Activated CD4-positive, alpha-beta memory T cell treated with anti-CD3 and anti-CD28 coated beads, Interleukin-2, amount 10 ng/mL, durations not matched to agents 7 days and 5 days (primary cell): ENCODE measurements around the gene DUSP8. TPM values are rescaled to one million over a fixed set of nuclear protein-coding genes. Genes with fewer than 3 reads are reported as not detected.

Experiments
- CTCF ChIA-PET: fragments of 350-600 bp; sonication (Branson Sonifier 250); formaldehyde crosslinking; loops from one replicate; lab custom pipeline; 2021; ENCODE audit warnings: antibody characterized with exemption, inconsistent platforms; lab: Charles Lee
- POLR2A ChIA-PET: fragments of 350-600 bp; sonication (Branson Sonifier 250); formaldehyde crosslinking; loops from one replicate; lab custom pipeline; 2021; ENCODE audit warnings: antibody characterized with exemption; lab: Charles Lee
- DNase-seq: peaks from one replicate; pipeline ENCODE4 v3.0.0-alpha.2; 2020
- H3K27ac Mint-ChIP-seq: one replicate; pipeline ENCODE4 v1.8.0; 2021; ENCODE audit warnings: mild to moderate bottlenecking, mixed read lengths
- H3K27me3 Mint-ChIP-seq: one replicate; pipeline ENCODE4 v1.8.0; 2021; ENCODE audit warnings: mixed read lengths
- H3K36me3 Mint-ChIP-seq: one replicate; pipeline ENCODE4 v1.8.0; 2021; ENCODE audit warnings: low read depth, mixed read lengths
- H3K4me1 Mint-ChIP-seq: one replicate; pipeline ENCODE4 v1.8.0; 2021; ENCODE audit warnings: mixed read lengths
- H3K4me3 Mint-ChIP-seq: one replicate; pipeline ENCODE4 v1.8.0; 2021; ENCODE audit warnings: mild to moderate bottlenecking, mixed read lengths
- H3K9me3 Mint-ChIP-seq: one replicate; pipeline ENCODE4 v1.8.0; 2021; ENCODE audit warnings: mixed read lengths
- total RNA-seq, 2 experiments: library from RNA; stranded (reverse); gene quantifications; one replicate each; pipeline ENCODE4 v1.2.3, GENCODE V29; 2021

The DUSP8 gene
- total RNA-seq, 2 experiments from 2014 or later = 2.6 to 2.7 TPM

DNA sequence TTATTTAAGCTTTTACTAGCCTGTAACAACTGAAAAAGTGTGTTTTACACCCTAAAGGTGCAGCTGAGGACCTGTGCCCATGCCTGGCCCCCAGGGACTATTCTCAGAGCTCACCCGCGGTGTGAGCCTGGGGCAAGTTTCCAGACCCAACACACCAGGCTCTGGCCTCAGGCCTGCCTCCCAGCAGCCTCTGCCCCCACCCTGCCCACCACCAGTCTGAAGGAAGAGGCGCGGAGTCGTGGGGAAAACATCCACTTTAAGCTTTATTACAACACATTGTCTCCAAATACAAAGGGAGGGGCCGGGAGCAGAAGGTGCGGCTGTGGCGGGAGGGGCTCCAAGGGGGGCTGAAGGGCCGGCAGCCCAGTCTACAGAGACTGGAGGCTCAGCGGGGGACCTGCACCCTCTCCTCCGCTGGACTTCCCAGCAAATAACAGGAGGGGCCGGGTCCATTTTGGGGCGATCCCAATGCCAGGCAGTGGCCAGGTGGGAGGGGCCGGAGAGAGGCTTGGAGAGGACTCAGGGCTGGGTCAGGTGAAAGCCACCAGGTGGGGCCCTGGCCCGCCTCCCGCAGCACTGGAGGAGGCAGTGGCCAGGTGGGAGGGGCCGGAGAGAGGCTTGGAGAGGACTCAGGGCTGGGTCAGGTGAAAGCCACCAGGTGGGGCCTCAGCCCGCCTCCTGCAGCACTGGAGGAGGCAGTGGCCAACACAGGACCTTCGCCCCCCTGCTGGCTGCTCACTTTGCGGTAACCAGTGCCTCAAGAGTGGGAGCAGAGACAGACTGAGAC, 18.1 kb downstream of the DUSP8 start:
- H3K27ac Mint-ChIP-seq = no peak overlapping the region

DNA sequence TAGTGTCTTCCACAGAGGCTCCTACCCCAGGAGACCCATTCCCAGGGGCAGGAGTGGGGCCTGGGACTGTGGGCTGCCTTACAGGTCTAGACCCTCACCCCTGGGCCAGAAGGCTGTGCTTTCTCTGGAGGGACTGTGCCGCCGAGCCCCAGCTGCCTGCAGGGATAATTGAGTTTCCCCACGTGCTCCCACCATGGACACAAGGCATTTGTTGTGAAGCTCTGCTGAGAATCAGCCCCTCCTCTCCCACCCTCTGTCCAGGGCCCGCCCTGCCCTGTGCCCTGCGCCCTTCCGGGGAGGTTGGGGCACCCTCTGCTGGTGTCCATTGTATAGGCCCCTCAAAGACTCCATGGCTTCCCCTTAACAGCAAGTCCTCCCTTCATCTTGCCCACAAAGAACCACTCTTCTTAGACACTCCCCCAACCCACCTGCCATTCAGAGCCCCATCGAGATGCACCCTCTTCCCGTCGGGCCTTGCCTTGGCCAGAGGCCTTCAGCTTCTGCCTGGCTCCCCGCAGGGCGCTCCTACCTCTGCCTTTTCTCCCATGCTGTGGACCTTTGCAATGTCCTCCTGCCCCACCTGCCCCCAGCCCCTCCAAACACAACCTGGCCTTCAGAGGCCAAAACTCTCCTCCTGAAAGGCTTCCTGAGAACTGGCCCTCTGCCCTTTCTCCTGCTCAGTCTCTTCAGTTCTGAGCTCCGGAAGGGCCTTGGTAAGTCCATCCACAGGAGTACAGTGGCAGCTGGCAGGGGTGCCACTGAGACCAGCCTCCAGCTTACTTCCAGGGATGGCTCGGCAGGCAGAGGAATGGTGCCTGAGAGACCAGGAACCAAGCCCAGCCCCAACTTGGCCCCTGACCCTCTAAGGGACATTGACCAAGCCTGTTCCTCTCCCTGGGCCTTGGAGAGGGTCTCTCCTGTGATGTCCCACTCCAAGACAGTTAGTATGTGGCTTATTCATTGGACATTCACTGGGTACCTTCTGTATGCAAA, 22.4 kb downstream of the DUSP8 start:
- no peak overlapping the region for H3K4me3 Mint-ChIP-seq
- H3K27me3 Mint-ChIP-seq = peaks cover 34% of the 10 kb centered on the region
- peaks cover 3% of the 10 kb centered on the region for H3K4me1 Mint-ChIP-seq
- POLR2A ChIA-PET = interaction anchor here (1.0 kb wide), 1 partner anchor 25 kb away, joined by 4 read pairs; no protein-coding TSS in a partner anchor
- no peaks in the 10 kb centered on the region for H3K9me3 Mint-ChIP-seq
- CTCF ChIA-PET = interaction anchor here (0.6 kb wide), 1 partner anchor 646 kb away, joined by 3 read pairs; no protein-coding TSS in a partner anchor
- no peak overlapping the region for H3K27ac Mint-ChIP-seq
- DNase-seq = no peak
- no peaks in the 10 kb centered on the region for H3K36me3 Mint-ChIP-seq

More for the DNA sequence above, 18.1 kb downstream of the DUSP8 start:
- DNase-seq = no peak
- H3K27me3 Mint-ChIP-seq = peaks cover 9% of the 10 kb centered on the region
- no peaks in the 10 kb centered on the region for H3K36me3 Mint-ChIP-seq
- H3K4me3 Mint-ChIP-seq = no peak overlapping the region
- ChIA-PET POLR2A (no interaction called here), CTCF (interaction anchor here (0.6 to 1.7 kb wide), 2 partner anchors 15 to 1118 kb away, joined by 3 read pairs; no protein-coding TSS in a partner anchor)
- no peaks in the 10 kb centered on the region for H3K4me1 Mint-ChIP-seq
- no peaks in the 10 kb centered on the region for H3K9me3 Mint-ChIP-seq

DNA sequence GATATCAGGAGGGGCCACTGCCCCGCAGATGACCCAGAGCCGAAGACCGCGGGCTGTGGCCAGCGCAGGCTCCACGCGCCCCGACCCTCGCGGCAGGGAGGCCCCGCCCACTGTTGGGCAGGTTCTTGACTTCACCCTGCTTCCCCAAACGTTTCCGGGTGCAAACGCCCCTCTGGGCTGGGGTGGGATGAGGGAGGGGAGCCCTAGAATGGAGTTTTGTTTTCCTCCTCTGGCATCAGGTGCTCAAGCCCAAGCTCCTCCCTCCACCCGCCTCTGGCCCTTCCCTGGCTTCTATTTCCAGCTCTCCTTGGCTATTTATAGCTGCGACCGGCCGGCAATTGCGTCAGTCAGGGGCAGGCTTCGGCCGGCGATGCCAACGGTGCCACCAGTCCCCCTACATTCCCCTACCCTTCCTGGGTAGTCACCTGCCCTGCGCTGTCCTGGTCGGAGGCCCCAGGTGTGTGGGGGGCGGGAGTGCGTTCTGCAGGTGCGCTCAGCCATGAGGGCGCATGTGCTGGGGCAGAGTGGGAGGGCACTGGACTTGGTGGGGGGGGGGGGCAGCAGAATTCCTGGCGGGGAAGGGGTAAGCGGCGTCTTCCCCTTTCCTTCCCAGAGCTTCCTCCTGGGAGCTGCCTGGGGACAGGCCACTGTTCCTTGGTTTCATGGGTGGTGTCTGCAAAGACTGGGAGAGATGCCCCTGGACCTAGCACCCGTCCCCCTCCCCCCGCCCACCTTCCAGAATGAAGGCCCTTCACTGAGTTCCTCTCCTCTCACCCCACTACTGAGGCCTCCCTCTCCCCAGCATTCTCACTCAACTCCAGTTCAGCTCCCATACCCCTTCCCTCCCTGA, 23.6 kb downstream of the DUSP8 start:
- Mint-ChIP-seq H3K27ac (no peak overlapping the region), H3K27me3 (peaks cover 34% of the 10 kb centered on the region), H3K4me1 (peaks cover 3% of the 10 kb centered on the region), H3K36me3 (no peaks in the 10 kb centered on the region), H3K9me3 (no peaks in the 10 kb centered on the region), H3K4me3 (no peak overlapping the region)
- POLR2A ChIA-PET = interaction anchor here (1.0 kb wide), 1 partner anchor 26 kb away, joined by 4 read pairs; no protein-coding TSS in a partner anchor
- CTCF ChIA-PET = interaction anchor here (2.3 kb wide), 1 partner anchor 27 kb away, joined by 44 read pairs; no protein-coding TSS in a partner anchor
- DNase-seq = no peak

DNA sequence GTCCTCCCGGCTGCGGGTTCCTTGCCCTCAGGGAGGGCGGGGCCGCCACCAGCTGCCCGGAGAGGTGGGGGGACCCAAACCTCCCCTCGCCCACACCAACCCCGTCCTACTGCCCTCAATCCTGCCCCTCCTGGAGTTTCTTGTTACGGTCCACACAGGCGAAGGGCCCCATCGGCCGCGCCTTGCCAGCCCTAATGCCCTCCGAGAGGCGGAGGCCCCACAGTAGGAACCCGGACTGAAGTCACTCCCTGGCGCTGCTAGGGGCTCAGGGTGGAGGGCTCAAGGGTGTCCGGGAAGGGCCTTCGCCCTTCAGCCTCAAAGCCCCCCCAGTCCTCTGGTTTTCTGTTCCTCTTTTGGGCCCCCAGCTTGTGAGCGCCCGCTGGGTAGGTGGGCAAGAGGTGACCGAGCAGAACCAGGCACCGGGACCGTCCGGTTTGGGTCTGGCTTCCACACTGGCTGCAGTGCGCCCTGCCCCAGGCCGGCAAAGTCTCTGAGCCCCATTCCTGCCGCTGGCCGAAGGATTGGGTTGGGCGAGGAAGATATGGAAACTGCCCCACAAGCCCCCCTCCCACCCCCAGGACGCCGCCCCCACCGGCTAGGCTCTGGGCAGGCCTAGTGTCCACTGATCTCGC, 24.5 kb downstream of the DUSP8 start:
- Mint-ChIP-seq H3K9me3 (no peaks in the 10 kb centered on the region), H3K4me1 (peaks cover 3% of the 10 kb centered on the region), H3K27ac (no peak overlapping the region), H3K27me3 (peaks cover 34% of the 10 kb centered on the region), H3K4me3 (no peak overlapping the region), H3K36me3 (no peaks in the 10 kb centered on the region)
- CTCF ChIA-PET = interaction anchor here (1.0 to 2.3 kb wide), 4 partner anchors 13 to 90 kb away, joined by 3 to 44 read pairs (median 4); no protein-coding TSS in a partner anchor
- no peak for DNase-seq
- POLR2A ChIA-PET = interaction anchor here (1.4 kb wide), 1 partner anchor 28 kb away, joined by 6 read pairs; no protein-coding TSS in a partner anchor

DNA sequence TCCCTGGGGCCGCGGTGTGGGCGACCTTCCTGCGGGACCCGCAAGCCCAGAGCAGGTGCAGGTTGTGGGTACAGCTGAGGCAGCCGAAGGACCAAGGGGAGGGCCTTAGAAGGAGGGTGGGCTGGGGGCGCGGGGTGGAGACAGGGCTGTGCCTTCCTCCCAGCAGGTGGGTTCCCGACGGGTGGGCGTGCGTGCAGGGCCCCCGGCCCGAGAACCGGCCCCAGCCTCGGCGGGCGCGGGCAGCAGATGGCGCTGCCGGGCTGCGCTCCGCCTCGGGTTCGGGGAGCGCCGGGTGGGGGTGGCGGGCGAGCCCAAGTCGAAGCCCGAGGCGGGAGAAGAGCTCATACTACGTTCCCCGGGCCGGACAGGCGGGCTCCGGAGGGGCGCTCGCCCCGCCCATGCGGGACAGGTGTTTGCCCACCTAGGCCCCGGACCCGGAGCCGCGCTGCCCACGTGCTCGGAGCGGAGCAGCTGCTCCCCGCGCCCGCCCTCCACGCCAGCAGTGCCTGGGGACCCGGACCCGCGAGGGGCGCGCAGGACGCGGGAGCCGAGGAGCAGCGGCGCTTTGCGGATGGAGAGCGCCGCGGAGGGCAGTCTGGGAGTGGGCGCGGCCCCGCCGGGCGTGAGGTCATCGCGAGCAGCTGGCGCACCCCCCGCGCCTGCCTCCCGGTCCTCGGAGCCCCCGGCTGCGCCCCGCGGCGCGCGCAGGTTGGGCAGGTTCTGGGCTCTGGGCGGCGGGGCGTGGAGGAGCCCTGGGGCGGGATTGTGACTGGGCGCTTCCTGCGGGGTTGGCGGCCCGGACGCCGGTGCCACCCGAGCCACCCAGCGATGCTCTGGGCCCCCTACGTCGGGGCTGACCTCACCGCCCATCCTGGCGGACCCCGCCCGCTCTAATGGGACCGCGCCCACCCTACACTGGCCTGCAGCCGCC, 25.3 kb downstream of the DUSP8 start:
- Mint-ChIP-seq H3K27ac (no peak overlapping the region), H3K9me3 (no peaks in the 10 kb centered on the region), H3K27me3 (peaks cover 34% of the 10 kb centered on the region), H3K36me3 (no peaks in the 10 kb centered on the region), H3K4me1 (peaks cover 3% of the 10 kb centered on the region), H3K4me3 (no peak overlapping the region)
- peak; percentile 35 for DNase-seq
- POLR2A ChIA-PET = interaction anchor here (1.4 kb wide), 1 partner anchor 28 kb away, joined by 6 read pairs; no protein-coding TSS in a partner anchor
- CTCF ChIA-PET = interaction anchor here (0.6 to 2.3 kb wide), 16 partner anchors 9 to 364 kb away, joined by 3 to 44 read pairs (median 4); partner anchors contain the start of gene DUSP8

DNA sequence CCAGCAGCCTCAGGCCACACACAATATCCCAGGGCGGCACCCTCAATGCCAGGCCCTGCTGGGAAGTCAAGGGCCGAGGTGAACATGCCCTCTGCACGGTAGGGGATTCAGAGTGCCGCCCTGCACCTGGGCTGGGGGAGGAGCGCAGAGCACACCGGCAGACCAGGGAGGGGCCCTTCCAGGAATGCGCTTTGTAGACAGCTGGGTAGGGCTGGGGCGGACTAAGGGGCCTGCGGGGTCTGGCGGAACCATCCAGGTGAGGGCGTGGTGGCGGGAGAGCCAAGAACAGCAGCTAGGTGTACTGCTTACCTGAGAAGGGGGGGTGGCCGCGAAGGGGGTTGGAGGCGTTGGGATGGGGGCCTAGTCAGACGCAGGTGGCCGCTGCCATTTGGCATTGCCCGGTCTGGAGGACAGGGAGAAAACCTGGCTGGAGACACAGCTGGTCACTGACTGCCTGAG, 26.0 kb downstream of the DUSP8 start:
- no peak overlapping the region for H3K27ac Mint-ChIP-seq
- no peak for DNase-seq
- H3K27me3 Mint-ChIP-seq = peaks cover 34% of the 10 kb centered on the region
- CTCF ChIA-PET = interaction anchor here (0.6 to 2.3 kb wide), 8 partner anchors 8 to 365 kb away, joined by 3 to 44 read pairs (median 5); no protein-coding TSS in a partner anchor
- POLR2A ChIA-PET = interaction anchor here (1.4 kb wide), 1 partner anchor 29 kb away, joined by 6 read pairs; no protein-coding TSS in a partner anchor
- no peak overlapping the region for H3K4me3 Mint-ChIP-seq
- peaks cover 3% of the 10 kb centered on the region for H3K4me1 Mint-ChIP-seq
- no peaks in the 10 kb centered on the region for H3K9me3 Mint-ChIP-seq
- H3K36me3 Mint-ChIP-seq = no peaks in the 10 kb centered on the region

DNA sequence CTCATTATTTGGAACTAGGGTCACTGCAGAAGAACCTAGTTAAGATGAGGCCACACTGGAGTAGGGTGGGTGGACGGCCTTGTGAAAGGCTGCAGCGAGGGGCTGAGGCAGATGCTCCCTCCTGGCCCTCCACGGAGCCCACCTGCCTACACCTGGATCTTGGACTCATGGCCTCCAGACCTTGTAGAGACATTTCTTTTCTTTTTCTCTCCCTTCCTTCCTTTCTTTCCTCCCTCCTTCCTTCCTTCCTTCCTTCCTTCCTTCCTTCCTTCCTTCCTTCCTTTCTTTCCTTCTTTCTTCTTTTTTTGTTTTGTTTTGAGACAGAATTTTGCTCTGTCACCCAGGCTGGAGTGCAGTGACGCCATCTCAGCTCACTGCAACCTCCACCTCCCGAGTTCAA, 26.6 kb downstream of the DUSP8 start:
- Mint-ChIP-seq H3K36me3 (no peaks in the 10 kb centered on the region), H3K4me1 (peaks cover 3% of the 10 kb centered on the region), H3K27ac (no peak overlapping the region), H3K27me3 (peaks cover 34% of the 10 kb centered on the region), H3K9me3 (no peaks in the 10 kb centered on the region), H3K4me3 (no peak overlapping the region)
- no peak for DNase-seq
- ChIA-PET POLR2A (no interaction called here), CTCF (interaction anchor here (0.6 kb wide), 1 partner anchor 85 kb away, joined by 5 read pairs; no protein-coding TSS in a partner anchor)

DNA sequence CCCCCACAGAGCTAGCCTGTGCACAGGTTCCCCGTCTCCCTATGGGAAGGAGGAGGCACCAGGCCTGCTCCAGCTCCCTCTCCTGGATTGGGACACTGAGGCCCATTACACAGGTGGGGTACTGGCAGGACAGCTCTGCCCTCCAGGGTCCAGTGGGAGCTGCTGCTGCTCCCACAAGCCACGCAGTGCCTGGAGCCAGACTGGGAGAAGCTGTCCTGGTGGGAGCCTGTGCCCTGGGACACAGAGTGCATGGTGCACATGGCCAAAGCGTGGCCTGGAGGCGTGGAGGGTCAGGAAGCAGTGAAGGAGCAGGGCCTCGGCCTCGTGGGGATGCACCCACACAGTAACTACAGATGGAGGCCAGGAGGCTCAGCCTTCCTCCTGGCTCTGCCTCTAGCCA, 27.5 kb downstream of the DUSP8 start:
- Mint-ChIP-seq H3K27me3 (peaks cover 30% of the 10 kb centered on the region), H3K4me1 (peaks cover 3% of the 10 kb centered on the region), H3K36me3 (no peaks in the 10 kb centered on the region), H3K9me3 (no peaks in the 10 kb centered on the region), H3K4me3 (no peak overlapping the region), H3K27ac (no peak overlapping the region)
- no peak for DNase-seq
- ChIA-PET CTCF (no interaction called here), POLR2A (no interaction called here)

DNA sequence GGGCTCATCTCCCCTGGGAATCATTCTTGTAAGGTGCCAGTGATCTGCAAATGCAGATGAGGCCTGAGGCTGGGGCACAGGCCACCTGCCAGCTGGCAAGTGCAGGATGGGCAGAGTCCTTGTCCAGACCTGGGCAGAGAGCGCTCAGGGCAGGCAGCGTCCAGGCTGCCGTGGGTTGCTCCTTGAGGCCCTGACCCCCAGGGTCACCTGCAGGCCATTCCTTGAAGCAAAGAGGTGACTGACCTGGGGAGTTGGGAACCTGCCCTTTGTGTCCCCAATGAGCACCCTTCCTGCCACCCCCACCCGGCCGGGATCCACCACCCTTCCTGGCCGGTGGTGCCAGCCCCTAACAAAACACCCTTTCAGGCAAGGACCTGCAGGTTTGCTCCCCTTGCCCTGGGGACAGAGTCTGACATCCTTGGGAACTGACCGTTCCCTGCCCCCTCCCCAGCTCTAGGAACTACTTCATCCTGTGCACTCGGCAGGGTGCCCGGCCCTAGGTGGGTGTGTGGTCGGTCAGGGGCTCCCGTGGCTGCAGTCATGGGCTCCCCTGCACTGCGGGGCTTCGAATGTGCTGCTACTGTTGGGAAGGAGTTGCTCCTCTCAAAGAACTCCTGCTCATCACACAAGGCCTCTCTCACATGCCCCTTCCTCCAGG, 28.3 kb downstream of the DUSP8 start:
- Mint-ChIP-seq H3K36me3 (no peaks in the 10 kb centered on the region), H3K27me3 (peaks cover 23% of the 10 kb centered on the region), H3K4me3 (no peak overlapping the region), H3K27ac (no peak overlapping the region), H3K4me1 (peaks cover 3% of the 10 kb centered on the region), H3K9me3 (no peaks in the 10 kb centered on the region)
- ChIA-PET POLR2A (no interaction called here), CTCF (no interaction called here)
- no peak for DNase-seq

DNA sequence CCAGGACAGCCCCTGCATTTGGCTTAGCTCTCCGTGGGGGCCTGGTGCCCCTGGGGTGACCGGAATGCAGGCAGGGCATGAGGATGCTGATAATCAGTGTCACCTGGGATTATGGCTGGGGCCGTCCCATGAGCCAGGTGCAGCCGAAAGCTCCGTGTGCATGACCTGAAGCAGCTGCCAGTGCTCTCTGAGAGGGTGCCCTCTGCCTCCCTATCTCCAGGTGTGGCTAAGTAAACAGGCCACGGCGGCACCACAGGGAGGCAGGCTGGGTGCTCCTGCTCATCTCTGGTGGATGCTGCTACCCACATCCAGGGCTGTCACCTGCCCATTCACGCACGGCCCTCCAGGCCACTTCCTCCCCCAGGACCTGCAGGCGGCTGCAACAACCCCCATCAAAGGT, 29.8 kb downstream of the DUSP8 start:
- CTCF ChIA-PET = interaction anchor here (1.3 kb wide), 1 partner anchor 34 kb away, joined by 3 read pairs; no protein-coding TSS in a partner anchor
- Mint-ChIP-seq H3K27ac (no peak overlapping the region), H3K4me3 (no peak overlapping the region), H3K9me3 (no peaks in the 10 kb centered on the region), H3K4me1 (peaks cover 5% of the 10 kb centered on the region), H3K36me3 (no peaks in the 10 kb centered on the region), H3K27me3 (peaks cover 21% of the 10 kb centered on the region)
- POLR2A ChIA-PET = no interaction called here
- no peak for DNase-seq
